ENCODE measurements around the gene CTNNA3.

CTNNA3 gene

GRCh38 chr10:66008221-66008620 lies 1687.8 kb downstream of the CTNNA3 start:
- POLR2A ChIA-PET = no interaction called here
- H3K9me3 ChIP-seq (ENCODE audit: control insufficient read depth, insufficient read depth, low read depth, low read length) = no peaks in the 10 kb centered on the region

GRCh38 chr10:66006411-66006810 lies 1689.6 kb downstream of the CTNNA3 start:
- CTCF ChIA-PET = no interaction called here
- TF ChIP-seq ZBTB7A (tag by site-specific recombination; IDR thresholded peaks at IDR 0.05; ENCODE audit: low read depth) = no peak
- no peak for TF ChIP-seq ZNF366 (tag by site-specific recombination; conservative IDR thresholded peaks at IDR 0.05)
- TF ChIP-seq YY2 (tag by site-specific recombination; IDR thresholded peaks at IDR 0.05) = no peak
- no peak for TF ChIP-seq WT1 (tag by site-specific recombination; IDR thresholded peaks at IDR 0.05)
- TF ChIP-seq ZNF843 (tag by site-specific recombination; IDR thresholded peaks at IDR 0.05) = no peak
- no peak for TF ChIP-seq ZNF449 (tag by site-specific recombination; IDR thresholded peaks at IDR 0.05)
- no peak for TF ChIP-seq ZEB2 (tag by site-specific recombination; IDR thresholded peaks at IDR 0.05)
- no peak for TF ChIP-seq PRDM6 (tag by site-specific recombination; IDR thresholded peaks at IDR 0.05)
- no peak for TF ChIP-seq ZNF549 (tag by site-specific recombination; IDR thresholded peaks at IDR 0.05)
- TF ChIP-seq ZNF169 (tag by site-specific recombination; IDR thresholded peaks at IDR 0.05) = no peak
- TF ChIP-seq ZNF416 (tag by site-specific recombination; IDR thresholded peaks at IDR 0.05) = no peak
- TF ChIP-seq ZNF138 (tag by site-specific recombination; IDR thresholded peaks at IDR 0.05; ENCODE audit: borderline replicate concordance) = no peak
- no peak for TF ChIP-seq ELK4 (IDR thresholded peaks at IDR 0.05; ENCODE audit: borderline replicate concordance, low read depth, low read length)
- no peak for TF ChIP-seq ZNF391 (tag by site-specific recombination; IDR thresholded peaks at IDR 0.05; ENCODE audit: borderline replicate concordance, low read depth)
- Histone ChIP-seq H3K9me3 (ENCODE audit: control insufficient read depth, insufficient read depth, low read depth, low read length) (no peaks in the 10 kb centered on the region), H3K27ac (ENCODE audit: extremely low read depth, low read depth, low read length) (no peak overlapping the region), H3K4me3 (ENCODE audit: low read depth, low read length) (no peak overlapping the region), H3K4me1 (ENCODE audit: control insufficient read depth, insufficient read depth, low read length) (no peaks in the 10 kb centered on the region), H3K36me3 (ENCODE audit: control insufficient read depth in 2 of 2, insufficient read depth in 1 of 2, low read length in 2 of 2) (no peaks in the 10 kb centered on the region)
- POLR2A ChIA-PET = no interaction called here

More at GRCh38 chr10:66008221-66008620, 1687.8 kb downstream of the CTNNA3 start:
- no peak for TF ChIP-seq ZNF302 (tag by site-specific recombination; IDR thresholded peaks at IDR 0.05; ENCODE audit: low read depth)
- no peak for TF ChIP-seq ZNF629 (tag by site-specific recombination; IDR thresholded peaks at IDR 0.05)
- no peak for TF ChIP-seq ZNF596 (tag by site-specific recombination; IDR thresholded peaks at IDR 0.05)
- TF ChIP-seq ZNF391 (tag by site-specific recombination; IDR thresholded peaks at IDR 0.05; ENCODE audit: borderline replicate concordance, low read depth) = no peak
- TF ChIP-seq ZNF211 (tag by site-specific recombination; IDR thresholded peaks at IDR 0.05; ENCODE audit: low read depth) = no peak
- no peak for TF ChIP-seq MEIS1 (CRISPR knock-in tag; IDR thresholded peaks at IDR 0.05; ENCODE audit: borderline replicate concordance)
- TF ChIP-seq INSM2 (tag by site-specific recombination; IDR thresholded peaks at IDR 0.05) = no peak
- TF ChIP-seq ZNF488 (tag by site-specific recombination; IDR thresholded peaks at IDR 0.05) = no peak
- Histone ChIP-seq H3K4me1 (ENCODE audit: control insufficient read depth, insufficient read depth, low read length) (no peaks in the 10 kb centered on the region), H3K36me3 (ENCODE audit: control insufficient read depth in 2 of 2, insufficient read depth in 1 of 2, low read length in 2 of 2) (no peaks in the 10 kb centered on the region), H3K4me3 (ENCODE audit: low read depth, low read length) (no peak overlapping the region), H3K27ac (ENCODE audit: extremely low read depth, low read depth, low read length) (no peak overlapping the region)
- CTCF ChIA-PET = no interaction called here
